HG03342 (cell line): ENCODE data around the gene MTHFD1L.
"Not testable (repeated sequence)": the region's sequence is repeated elsewhere in the genome, so short reads cannot be mapped to it uniquely, and the experiment has no call there.

ENCODE experiments used
- ATAC-seq: cut with Tn5 transposase; IDR thresholded peaks from one replicate; pipeline ENCODE4 v1.9.1; 2021; ENCODE audit warnings: mild to moderate bottlenecking, moderate library complexity; ENCODE audit not compliant: unreplicated experiment

Gene MTHFD1L

GRCh38 chr6:151063842-151064647 lies 198.5 kb downstream of the MTHFD1L start:
- no peak for ATAC-seq

GRCh38 chr6:151065027-151065815 lies 199.7 kb downstream of the MTHFD1L start:
- ATAC-seq: no peak

DNA sequence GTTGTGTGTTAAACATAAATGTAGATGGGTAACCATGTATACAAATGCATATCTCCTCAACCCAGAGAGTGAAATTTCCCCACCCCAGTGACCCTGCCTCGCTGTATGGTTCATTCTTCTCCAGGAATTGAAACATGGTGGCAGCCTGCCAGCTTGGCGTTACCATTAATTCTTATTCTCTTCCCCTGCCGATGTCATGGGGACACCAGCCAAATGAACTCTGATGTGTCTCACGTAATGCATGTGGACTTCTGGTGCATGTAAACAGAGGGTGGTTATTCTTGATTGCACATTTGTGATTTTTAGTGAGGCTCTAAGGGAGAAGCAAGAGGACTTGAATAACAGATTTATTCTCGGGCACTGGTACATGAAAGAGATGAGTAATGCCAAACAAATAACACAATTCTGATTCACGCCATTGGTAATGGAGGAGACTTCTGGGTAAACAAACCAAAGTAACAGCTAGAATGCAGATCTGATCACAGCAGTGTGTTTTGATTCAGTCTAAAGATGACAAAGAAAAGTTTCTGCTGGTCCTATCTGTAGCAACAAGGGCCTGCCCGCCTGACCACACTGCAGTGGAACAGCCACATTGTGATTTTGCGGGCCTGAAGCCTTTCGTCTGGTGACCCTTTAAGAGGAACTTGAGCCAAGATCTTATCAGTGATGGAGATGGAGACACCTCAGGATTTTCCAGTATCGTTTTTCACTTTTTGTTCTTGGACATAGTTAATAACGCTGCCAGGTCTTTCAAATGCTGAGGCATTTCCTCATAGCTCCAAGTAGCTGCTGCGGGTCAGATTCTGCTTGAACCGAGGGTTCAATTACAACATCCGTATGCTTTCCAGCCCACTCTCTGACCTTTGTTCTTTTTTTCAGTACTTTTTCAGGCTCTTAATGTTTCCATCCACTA lies 202.4 kb downstream of the MTHFD1L start:
- ATAC-seq: no peak

GRCh38 chr6:151068761-151069312 lies 203.3 kb downstream of the MTHFD1L start:
- ATAC-seq: no peak

DNA sequence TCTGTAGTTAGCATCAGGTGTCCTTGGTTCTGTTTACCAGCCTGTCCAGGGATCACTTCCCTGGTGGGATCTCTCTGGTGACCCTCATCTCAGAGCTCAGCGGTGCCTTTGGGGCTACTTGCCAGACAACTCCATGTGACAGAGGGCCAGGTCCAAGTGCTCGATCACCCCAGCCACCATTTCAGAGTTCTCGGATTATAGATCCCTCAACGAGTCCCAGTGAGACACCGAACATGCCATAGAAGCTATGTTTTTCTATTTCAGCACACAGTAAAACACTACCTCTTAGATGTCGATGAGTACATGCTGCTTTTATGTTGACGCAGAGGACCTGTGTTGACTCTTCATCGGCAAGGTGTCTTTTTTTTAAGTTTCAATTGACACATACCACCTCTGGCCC lies 204.1 kb downstream of the MTHFD1L start:
- no peak for ATAC-seq

GRCh38 chr6:151070631-151071051 lies 205.1 kb downstream of the MTHFD1L start:
- no peak for ATAC-seq

GRCh38 chr6:151071295-151071694 lies 205.8 kb downstream of the MTHFD1L start:
- ATAC-seq: no peak

DNA sequence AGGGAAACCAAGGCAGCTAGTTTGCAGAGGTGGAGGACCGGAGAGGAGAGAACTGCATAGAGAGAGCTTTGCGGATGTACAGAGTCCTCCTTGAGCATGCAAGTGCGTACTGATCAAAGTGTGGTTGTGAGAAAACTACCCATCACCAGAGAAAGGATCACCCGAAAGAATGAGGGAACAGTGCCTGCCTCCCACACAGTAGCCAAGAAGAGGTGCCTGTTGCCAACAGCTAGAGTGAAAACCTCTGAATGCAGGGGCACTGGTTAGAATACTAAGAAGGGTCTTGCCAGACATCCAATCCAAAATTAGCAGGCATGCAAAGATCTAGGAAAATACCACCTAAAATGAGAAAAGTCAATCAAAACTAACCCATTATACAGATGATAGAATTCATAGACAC lies 207.6 kb downstream of the MTHFD1L start:
- ATAC-seq: no peak

- ATAC-seq: no peak
Measured at GRCh38 chr6:151073701-151074100, 208.2 kb downstream of the MTHFD1L start.

- no peak for ATAC-seq
Measured at GRCh38 chr6:151075005-151075404, 209.5 kb downstream of the MTHFD1L start.

DNA sequence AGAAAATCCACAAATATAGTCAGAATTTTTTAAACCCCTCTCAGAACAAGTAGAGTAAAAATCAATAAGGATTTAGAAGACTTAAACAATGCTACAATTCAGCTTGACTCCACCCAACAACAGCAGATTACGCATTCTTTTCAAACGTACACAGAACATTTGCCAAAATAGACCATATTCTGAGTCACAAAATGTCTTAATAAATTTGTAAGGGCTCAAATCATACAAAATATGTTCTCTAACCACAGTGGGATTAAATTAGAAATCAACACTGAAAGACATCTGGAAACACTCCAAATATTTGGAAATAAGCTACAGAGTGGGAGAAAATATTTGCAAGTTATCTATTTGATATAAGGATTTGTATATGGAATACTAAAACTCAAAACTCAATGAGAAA lies 210.0 kb downstream of the MTHFD1L start:
- ATAC-seq: no peak

DNA sequence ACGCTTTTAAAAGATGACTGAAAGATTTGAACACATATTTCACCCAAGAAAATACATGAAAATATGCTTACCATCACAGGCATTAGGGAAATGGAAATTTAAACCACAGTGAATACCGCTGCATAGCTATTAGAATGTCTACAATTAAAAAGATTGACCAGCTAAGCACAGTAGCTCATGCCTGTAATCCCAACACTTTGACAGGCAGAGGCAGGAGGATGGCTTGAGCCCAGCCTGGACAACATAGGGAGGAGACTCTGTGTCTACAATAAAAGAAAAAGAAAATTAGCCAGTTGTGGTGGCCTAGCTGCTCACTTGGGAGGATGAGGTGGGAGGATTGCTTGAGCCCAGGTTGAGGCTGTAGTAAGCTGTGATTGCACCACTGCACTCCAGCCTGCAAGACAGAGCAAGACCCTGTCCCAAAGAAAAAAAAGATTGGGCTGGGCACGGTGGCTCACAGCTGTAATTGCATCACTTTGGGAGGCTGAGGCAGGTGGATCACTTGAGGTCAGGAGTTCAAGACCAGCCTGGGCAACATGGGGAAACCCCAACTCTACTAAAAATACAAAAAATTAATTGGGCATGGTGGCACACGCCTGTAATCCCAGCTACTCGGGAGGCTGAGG lies 210.5 kb downstream of the MTHFD1L start:
- no peak for ATAC-seq

- ATAC-seq: no peak
Measured at GRCh38 chr6:151078655-151079054, 213.2 kb downstream of the MTHFD1L start.

DNA sequence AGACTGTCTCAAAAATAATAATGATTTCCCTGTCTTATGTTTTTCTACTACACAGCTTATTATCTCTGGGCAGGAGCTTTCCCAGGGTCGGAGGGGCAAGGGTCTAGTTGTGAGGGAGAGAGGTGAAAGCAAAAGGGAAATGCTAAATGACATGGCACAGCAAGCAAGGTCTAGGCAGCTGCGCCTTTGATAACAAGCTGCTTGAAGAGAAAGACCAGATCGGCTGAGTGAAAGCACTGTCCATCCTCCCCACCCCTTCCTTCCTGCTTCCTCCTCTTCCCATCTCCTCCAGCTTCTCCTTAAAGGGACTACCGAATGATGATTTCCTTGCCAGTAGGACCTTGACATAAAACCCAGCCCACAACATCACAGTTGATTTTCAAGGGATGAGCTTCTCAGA lies 216.2 kb downstream of the MTHFD1L start:
- ATAC-seq: no peak

DNA sequence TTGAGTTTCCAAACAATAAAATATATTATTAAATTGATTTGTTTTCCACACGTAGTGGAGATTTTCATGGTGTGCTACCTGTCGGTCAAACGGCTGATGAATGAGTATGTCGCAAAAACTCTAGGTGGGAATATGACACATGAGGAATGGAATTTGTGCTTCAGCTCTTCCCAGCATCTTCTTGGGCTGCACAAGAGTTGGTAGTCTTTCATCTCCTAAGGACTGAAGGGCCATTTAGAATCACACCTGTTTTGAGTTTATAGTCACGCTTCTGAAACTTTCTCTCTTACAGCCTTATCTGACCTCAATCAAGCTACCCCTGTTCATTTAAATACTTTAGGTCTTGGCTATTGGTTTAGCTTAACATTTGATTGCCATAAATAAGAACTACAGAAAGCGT lies 216.6 kb downstream of the MTHFD1L start:
- ATAC-seq: no peak

DNA sequence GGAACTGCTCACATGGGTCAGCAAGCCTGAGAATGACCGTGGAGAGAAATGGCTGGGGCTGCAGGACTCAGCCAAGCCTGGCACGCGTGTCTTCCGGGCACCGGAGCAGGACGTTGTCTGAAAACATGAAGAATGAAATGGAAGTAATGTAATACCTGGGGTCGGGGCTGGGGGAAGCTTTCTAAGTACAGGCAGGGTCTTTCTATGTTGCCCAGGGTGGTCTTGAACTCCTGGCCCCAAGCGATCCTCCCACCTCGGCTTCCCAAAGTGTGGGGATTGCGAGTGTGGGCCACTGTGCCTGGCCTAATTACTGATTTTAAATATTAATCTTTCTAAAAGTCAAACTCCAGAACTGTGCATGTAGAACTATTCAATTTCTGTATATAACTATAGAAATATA lies 218.8 kb downstream of the MTHFD1L start:
- no peak for ATAC-seq

DNA sequence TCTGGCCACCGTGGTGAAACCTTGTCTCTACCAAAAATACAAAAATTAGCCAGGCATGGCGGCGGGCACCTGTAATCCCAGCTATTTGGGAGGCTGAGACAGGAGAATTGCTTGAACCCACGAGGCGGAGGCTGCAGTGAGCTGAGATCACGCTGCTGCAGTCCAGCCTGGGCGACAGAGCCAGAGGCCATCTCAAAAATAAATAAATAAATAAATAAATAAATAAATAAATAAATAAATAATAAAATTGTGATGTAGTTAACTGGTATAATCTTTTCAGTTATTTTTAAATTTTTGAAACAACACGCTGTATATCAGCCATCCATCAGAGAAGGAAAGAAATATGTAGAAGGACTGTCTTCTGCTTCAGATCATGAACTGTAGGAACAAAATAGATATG lies 221.6 kb downstream of the MTHFD1L start:
- ATAC-seq: not testable (repeated sequence)

DNA sequence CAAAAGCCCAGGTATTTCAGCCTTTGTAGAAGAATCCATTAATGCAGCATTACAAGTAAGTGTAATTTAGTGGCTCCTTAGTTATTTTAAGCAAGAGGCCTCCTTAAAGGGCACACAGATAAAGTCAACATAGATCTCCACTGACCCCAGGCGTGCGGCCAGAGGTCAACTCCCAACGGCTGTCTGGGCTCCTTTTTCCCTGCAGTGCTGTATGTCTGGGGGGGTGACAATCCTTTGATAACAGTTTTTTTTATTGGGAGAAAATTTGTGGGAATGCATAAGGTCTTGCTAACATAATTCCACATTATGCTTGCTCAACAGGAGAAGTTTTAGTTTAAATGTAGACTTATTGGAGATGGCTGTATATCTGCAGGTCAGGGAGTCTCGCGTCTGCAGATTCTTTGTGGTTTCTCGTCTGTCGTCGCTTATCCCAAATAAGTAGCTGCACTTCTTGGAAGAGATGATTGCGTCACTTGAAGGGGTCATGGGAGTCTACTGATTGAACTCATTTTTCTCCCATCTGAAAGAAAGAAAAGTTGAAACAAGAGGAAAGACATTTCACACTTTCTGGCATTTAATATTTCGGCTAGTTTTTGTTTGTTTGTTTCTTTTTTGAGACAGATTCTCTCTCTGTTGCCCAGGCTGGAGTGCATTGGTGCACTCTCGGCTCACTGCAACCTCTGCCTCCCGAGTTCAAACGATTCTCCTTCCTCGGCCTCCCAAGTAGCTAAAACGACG lies 222.5 kb downstream of the MTHFD1L start:
- ATAC-seq: no peak

DNA sequence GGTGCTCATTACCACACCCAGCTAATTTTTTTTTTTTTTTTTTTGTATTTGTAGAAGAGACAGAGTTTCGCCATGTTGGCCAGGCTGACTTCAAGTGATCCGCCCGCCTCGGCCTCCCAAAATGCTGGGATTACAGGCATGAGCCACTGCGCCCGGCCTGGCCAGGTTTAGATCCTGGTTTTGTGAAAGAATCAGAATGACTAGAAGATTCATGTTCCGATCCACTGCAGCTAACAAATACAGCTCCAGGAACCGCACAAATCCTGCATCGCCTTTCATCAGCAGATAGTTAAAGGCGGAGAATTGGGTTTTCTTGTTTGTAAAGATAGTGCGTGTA lies 223.1 kb downstream of the MTHFD1L start:
- no peak for ATAC-seq

DNA sequence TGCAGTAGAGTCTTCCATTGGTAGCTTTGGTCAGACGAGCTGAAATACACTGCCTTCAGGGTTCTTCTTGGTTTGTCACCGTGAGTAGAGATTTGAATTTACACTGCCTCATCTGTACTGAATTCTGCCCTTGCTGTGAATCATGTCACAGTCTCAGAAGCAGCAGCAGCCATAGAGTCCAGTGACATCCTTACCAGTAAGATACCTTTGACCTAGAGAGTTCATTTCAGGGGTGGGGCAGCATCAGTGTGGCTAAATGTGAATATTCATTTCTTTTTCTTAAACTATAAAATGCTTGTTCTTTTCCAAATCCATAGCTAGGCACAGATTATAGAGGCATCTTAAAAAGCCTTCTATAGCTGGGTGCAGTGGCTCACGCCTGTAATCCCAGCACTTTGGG lies 223.5 kb downstream of the MTHFD1L start:
- ATAC-seq: no peak
